OCI-LY1 (cell line): ENCODE measurements around the gene ITIH3.

ENCODE experiments used
- CTCF ChIP-seq: fragments of 200-600 bp; sonication (generic), shearing (Covaris generic); IDR thresholded peaks from 2 replicates; pipeline ENCODE4 v1.5.1; 2017; ENCODE audit warnings: mild to moderate bottlenecking, antibody characterized with exemption, low read length, moderate library complexity, mixed read lengths
- EZH2 ChIP-seq: fragments of 200-600 bp; sonication (generic), shearing (Covaris generic); IDR thresholded peaks from 2 replicates; pipeline ENCODE4 v1.8.0; 2017; ENCODE audit warnings: borderline replicate concordance, mixed run types, mild to moderate bottlenecking, antibody characterized with exemption, low read length, moderate library complexity, mixed read lengths

DNA sequence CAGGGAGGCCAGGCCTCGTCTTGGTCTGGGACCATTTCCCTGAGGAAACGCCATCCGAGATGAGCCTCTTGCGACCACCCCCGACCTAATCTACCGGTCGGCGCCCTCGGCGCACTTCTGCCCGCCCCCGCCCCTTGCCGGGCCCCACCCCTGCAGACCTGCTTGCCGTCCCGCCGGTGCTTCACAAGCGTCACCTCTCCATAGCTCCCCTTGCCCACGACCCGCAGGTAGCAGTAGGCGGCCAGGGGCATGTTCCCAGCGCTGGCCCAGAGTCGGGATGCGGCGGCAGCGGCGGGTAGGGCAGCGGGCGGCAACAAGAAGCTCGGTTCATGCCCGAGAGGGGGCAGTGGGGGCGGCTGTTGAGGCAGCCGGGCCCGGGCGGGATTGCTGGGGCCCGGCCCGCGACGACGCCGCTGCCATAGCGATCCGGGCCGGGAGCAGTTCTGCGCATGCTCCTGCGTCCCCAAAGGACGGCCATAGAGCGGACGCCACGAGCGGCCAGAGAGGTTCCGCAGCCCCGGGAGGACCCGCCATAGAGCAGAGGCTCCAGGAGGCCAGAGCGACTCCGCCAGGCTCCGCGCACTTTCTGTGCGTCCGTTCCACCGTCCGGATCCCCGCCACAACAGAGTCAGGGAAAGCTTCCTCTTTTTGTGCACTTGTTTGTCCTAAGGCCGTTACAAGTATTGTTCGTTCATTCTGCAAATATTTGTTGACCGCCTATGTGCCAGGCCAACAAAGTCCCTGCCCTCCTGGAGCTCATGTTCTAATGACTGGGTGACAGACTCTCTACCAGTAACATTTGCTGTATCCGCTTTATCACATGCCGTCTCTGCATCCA lies 23.9 kb upstream of the ITIH3 start, which contains the start of gene NEK4:
- TF ChIP-seq CTCF: no peak
- no peak for TF ChIP-seq EZH2
